ENCODE measurements around the gene KANTR.

DNA sequence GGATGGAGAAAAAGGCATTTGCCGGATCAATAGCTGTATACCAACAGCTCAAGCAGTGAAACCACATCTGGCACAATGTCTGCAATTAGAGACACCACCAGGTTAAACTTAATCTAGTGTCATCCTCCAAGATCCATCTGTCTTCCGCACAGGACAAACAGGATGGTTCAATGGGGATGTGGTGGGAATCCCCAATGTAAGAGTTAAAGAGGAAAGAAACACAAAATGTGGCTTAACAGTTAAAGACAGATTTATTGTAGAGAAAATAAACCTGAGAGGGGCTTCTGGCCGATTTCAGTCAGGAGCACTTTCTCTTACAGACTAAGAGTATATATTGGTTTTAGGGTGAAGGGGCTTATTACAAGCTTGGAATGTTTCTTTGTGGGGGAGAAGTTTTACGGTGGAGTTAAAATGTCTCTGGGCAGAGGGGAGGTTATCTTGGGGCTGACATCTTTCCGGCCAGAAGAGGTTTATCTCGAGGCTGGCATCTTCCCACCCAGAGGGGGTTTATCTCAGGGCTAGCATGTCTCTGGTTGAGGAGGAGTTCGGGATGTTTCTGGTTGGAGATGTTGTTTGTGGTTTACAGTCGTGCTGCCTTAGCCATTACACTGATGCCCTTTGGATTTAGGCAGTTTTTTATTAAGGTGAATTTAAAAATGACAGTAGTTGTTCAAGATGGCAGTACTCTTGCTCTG, 61.7 kb downstream of the KANTR start:
- TF ChIP-seq, protein P1, sequence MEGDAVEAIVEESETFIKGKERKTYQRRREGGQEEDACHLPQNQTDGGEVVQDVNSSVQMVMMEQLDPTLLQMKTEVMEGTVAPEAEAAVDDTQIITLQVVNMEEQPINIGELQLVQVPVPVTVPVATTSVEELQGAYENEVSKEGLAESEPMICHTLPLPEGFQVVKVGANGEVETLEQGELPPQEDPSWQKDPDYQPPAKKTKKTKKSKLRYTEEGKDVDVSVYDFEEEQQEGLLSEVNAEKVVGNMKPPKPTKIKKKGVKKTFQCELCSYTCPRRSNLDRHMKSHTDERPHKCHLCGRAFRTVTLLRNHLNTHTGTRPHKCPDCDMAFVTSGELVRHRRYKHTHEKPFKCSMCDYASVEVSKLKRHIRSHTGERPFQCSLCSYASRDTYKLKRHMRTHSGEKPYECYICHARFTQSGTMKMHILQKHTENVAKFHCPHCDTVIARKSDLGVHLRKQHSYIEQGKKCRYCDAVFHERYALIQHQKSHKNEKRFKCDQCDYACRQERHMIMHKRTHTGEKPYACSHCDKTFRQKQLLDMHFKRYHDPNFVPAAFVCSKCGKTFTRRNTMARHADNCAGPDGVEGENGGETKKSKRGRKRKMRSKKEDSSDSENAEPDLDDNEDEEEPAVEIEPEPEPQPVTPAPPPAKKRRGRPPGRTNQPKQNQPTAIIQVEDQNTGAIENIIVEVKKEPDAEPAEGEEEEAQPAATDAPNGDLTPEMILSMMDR (IDR thresholded peaks at IDR 0.05; ENCODE audit: low read length): no peak
- TF ChIP-seq EZH2 (optimal IDR thresholded peaks at IDR 0.05; ENCODE audit: low read depth, low read length): no peak
- no peak for TF ChIP-seq EZH2phosphoT487 (IDR thresholded peaks at IDR 0.05; ENCODE audit: low read length)

Data from MM.1S (cell line).